Measurements from ENCODE around the gene ANO1. TPM values are rescaled to one million over a fixed set of nuclear protein-coding genes. Genes with fewer than 3 reads are reported as not detected.

Gene ANO1
- total RNA-seq, 3 donors from 2014 or later, result 0.14 to 0.20 (median 0.16) TPM

GRCh38 chr11:70040452-70040851, 37.7 kb upstream of the ANO1 start:
- no peaks in the 10 kb centered on the region for H3K36me3 Mint-ChIP-seq (ENCODE audit: insufficient read depth)
- no peak for ATAC-seq
- DNase-seq, result no peak
- no peak overlapping the region for H3K4me3 Mint-ChIP-seq
- no peaks in the 10 kb centered on the region for H3K4me1 Mint-ChIP-seq (ENCODE audit: low read depth)
- peaks cover 19% of the 10 kb centered on the region for H3K27me3 Mint-ChIP-seq (ENCODE audit: low read depth)
- peaks cover 31% of the 10 kb centered on the region for H3K9me3 Mint-ChIP-seq

GRCh38 chr11:70040869-70041501, 37.1 kb upstream of the ANO1 start:
- H3K4me3 Mint-ChIP-seq, result no peak overlapping the region
- peaks cover 24% of the 10 kb centered on the region for H3K27me3 Mint-ChIP-seq (ENCODE audit: low read depth)
- H3K36me3 Mint-ChIP-seq (ENCODE audit: insufficient read depth), result no peaks in the 10 kb centered on the region
- DNase-seq (no peak), ATAC-seq (no peak)
- peaks cover 31% of the 10 kb centered on the region for H3K9me3 Mint-ChIP-seq
- H3K4me1 Mint-ChIP-seq (ENCODE audit: low read depth), result no peaks in the 10 kb centered on the region

GRCh38 chr11:70043482-70043881, 34.6 kb upstream of the ANO1 start:
- Mint-ChIP-seq H3K27me3 (ENCODE audit: low read depth) (peaks cover 24% of the 10 kb centered on the region), H3K4me1 (ENCODE audit: low read depth) (no peaks in the 10 kb centered on the region), H3K4me3 (no peak overlapping the region), H3K36me3 (ENCODE audit: insufficient read depth) (no peaks in the 10 kb centered on the region), H3K9me3 (peaks cover 27% of the 10 kb centered on the region)
- ATAC-seq (no peak), DNase-seq (no peak)

- Mint-ChIP-seq H3K9me3 (peaks cover 18% of the 10 kb centered on the region), H3K4me1 (ENCODE audit: low read depth) (no peaks in the 10 kb centered on the region), H3K4me3 (no peak overlapping the region), H3K36me3 (ENCODE audit: insufficient read depth) (no peaks in the 10 kb centered on the region), H3K27me3 (ENCODE audit: low read depth) (peaks cover 23% of the 10 kb centered on the region)
- ATAC-seq, result no peak
- DNase-seq, result no peak
Observed at GRCh38 chr11:70046089-70046488, 32.0 kb upstream of the ANO1 start.

- H3K9me3 Mint-ChIP-seq, result peaks cover under 1% of the 10 kb centered on the region
- peaks cover 24% of the 10 kb centered on the region for H3K27me3 Mint-ChIP-seq (ENCODE audit: low read depth)
- no peak overlapping the region for H3K4me3 Mint-ChIP-seq
- H3K36me3 Mint-ChIP-seq (ENCODE audit: insufficient read depth), result no peaks in the 10 kb centered on the region
- no peak for ATAC-seq
- no peaks in the 10 kb centered on the region for H3K4me1 Mint-ChIP-seq (ENCODE audit: low read depth)
- DNase-seq, result no peak
Observed at GRCh38 chr11:70048279-70049024, 29.7 kb upstream of the ANO1 start.

- no peak overlapping the region for H3K4me3 Mint-ChIP-seq
- no peak for ATAC-seq
- no peak for DNase-seq
- no peaks in the 10 kb centered on the region for H3K36me3 Mint-ChIP-seq (ENCODE audit: insufficient read depth)
- no peaks in the 10 kb centered on the region for H3K4me1 Mint-ChIP-seq (ENCODE audit: low read depth)
- peaks cover 27% of the 10 kb centered on the region for H3K27me3 Mint-ChIP-seq (ENCODE audit: low read depth)
- no peaks in the 10 kb centered on the region for H3K9me3 Mint-ChIP-seq
Observed at GRCh38 chr11:70049045-70049444, 29.1 kb upstream of the ANO1 start.

GRCh38 chr11:70050243-70050642, 27.9 kb upstream of the ANO1 start:
- Mint-ChIP-seq H3K9me3 (no peaks in the 10 kb centered on the region), H3K36me3 (ENCODE audit: insufficient read depth) (no peaks in the 10 kb centered on the region), H3K4me1 (ENCODE audit: low read depth) (no peaks in the 10 kb centered on the region), H3K27me3 (ENCODE audit: low read depth) (peaks cover 29% of the 10 kb centered on the region), H3K4me3 (no peak overlapping the region)
- DNase-seq (no peak), ATAC-seq (no peak)

- no peaks in the 10 kb centered on the region for H3K4me1 Mint-ChIP-seq (ENCODE audit: low read depth)
Observed at GRCh38 chr11:70054004-70054403, 24.1 kb upstream of the ANO1 start.

GRCh38 chr11:70055444-70055843, 22.7 kb upstream of the ANO1 start:
- ATAC-seq (no peak), DNase-seq (no peak)
- no peaks in the 10 kb centered on the region for H3K4me1 Mint-ChIP-seq (ENCODE audit: low read depth)
- H3K27me3 Mint-ChIP-seq (ENCODE audit: low read depth), result peaks cover 17% of the 10 kb centered on the region
- peaks cover 18% of the 10 kb centered on the region for H3K9me3 Mint-ChIP-seq
- no peaks in the 10 kb centered on the region for H3K36me3 Mint-ChIP-seq (ENCODE audit: insufficient read depth)
- H3K4me3 Mint-ChIP-seq, result no peak overlapping the region

More at GRCh38 chr11:70054004-70054403, 24.1 kb upstream of the ANO1 start:
- DNase-seq, result no peak
- Mint-ChIP-seq H3K36me3 (ENCODE audit: insufficient read depth) (no peaks in the 10 kb centered on the region), H3K27me3 (ENCODE audit: low read depth) (peaks cover 28% of the 10 kb centered on the region), H3K4me3 (no peak overlapping the region), H3K9me3 (peaks cover 18% of the 10 kb centered on the region)
- no peak for ATAC-seq

- ATAC-seq (no peak), DNase-seq (no peak)
- Mint-ChIP-seq H3K36me3 (ENCODE audit: insufficient read depth) (no peaks in the 10 kb centered on the region), H3K4me1 (ENCODE audit: low read depth) (no peaks in the 10 kb centered on the region), H3K9me3 (peaks cover 18% of the 10 kb centered on the region), H3K27me3 (ENCODE audit: low read depth) (peaks cover 12% of the 10 kb centered on the region), H3K4me3 (no peak overlapping the region)
Observed at GRCh38 chr11:70057080-70057479, 21.0 kb upstream of the ANO1 start.

- H3K4me3 Mint-ChIP-seq, result no peak overlapping the region
- peaks cover 9% of the 10 kb centered on the region for H3K27me3 Mint-ChIP-seq (ENCODE audit: low read depth)
- H3K4me1 Mint-ChIP-seq (ENCODE audit: low read depth), result no peaks in the 10 kb centered on the region
- peaks cover 18% of the 10 kb centered on the region for H3K9me3 Mint-ChIP-seq
- H3K36me3 Mint-ChIP-seq (ENCODE audit: insufficient read depth), result no peaks in the 10 kb centered on the region
- ATAC-seq (no peak), DNase-seq (no peak)
Observed at GRCh38 chr11:70059971-70060370, 18.1 kb upstream of the ANO1 start.

GRCh38 chr11:70060611-70061293, 17.4 kb upstream of the ANO1 start:
- H3K36me3 Mint-ChIP-seq (ENCODE audit: insufficient read depth), result no peaks in the 10 kb centered on the region
- DNase-seq, result no peak
- no peak for ATAC-seq
- peaks cover 16% of the 10 kb centered on the region for H3K27me3 Mint-ChIP-seq (ENCODE audit: low read depth)
- H3K4me3 Mint-ChIP-seq, result no peak overlapping the region
- H3K9me3 Mint-ChIP-seq, result peaks cover 15% of the 10 kb centered on the region
- H3K4me1 Mint-ChIP-seq (ENCODE audit: low read depth), result no peaks in the 10 kb centered on the region

- Mint-ChIP-seq H3K9me3 (peaks cover 9% of the 10 kb centered on the region), H3K36me3 (ENCODE audit: insufficient read depth) (no peaks in the 10 kb centered on the region), H3K4me3 (no peak overlapping the region), H3K4me1 (ENCODE audit: low read depth) (no peaks in the 10 kb centered on the region), H3K27me3 (ENCODE audit: low read depth) (peaks cover 16% of the 10 kb centered on the region)
- no peak for DNase-seq
- ATAC-seq, result no peak
Observed at GRCh38 chr11:70061734-70062133, 16.4 kb upstream of the ANO1 start.

GRCh38 chr11:70063121-70063520, 15.0 kb upstream of the ANO1 start:
- H3K9me3 Mint-ChIP-seq, result no peaks in the 10 kb centered on the region
- no peaks in the 10 kb centered on the region for H3K4me1 Mint-ChIP-seq (ENCODE audit: low read depth)
- no peaks in the 10 kb centered on the region for H3K36me3 Mint-ChIP-seq (ENCODE audit: insufficient read depth)
- peaks cover 21% of the 10 kb centered on the region for H3K27me3 Mint-ChIP-seq (ENCODE audit: low read depth)
- no peak overlapping the region for H3K4me3 Mint-ChIP-seq
- DNase-seq, result no peak
- ATAC-seq, result no peak

GRCh38 chr11:70063555-70063954, 14.6 kb upstream of the ANO1 start:
- no peaks in the 10 kb centered on the region for H3K9me3 Mint-ChIP-seq
- no peak overlapping the region for H3K4me3 Mint-ChIP-seq
- H3K27me3 Mint-ChIP-seq (ENCODE audit: low read depth), result peaks cover 25% of the 10 kb centered on the region
- H3K36me3 Mint-ChIP-seq (ENCODE audit: insufficient read depth), result no peaks in the 10 kb centered on the region
- no peak for ATAC-seq
- no peaks in the 10 kb centered on the region for H3K4me1 Mint-ChIP-seq (ENCODE audit: low read depth)
- DNase-seq, result no peak
